ENCODE measurements around the gene GLYR1.

DNA sequence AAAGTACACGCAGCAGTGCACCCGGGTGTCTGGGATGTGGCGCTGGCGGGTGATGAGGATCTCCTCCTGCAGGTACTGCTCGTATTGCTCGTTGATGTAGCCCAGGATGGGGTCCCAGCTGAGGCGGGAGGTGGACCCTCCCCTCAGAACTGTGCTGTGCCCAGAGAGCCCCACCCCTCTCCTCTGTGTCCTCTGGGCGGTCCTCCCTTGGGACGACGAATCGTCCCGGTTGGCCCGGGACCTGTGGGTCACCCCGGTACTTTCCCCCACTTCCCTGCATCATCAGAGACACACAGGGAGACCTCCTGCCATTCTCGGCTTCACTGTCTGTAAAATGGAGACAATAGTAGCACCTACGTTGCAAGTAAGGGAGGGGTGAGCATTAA lies 63.1 kb downstream of the GLYR1 start:
- TF ChIP-seq EZH2 (IDR thresholded peaks at IDR 0.05) (no peak), EZH2phosphoT487 (IDR thresholded peaks at IDR 0.05) (no peak)
- TF ChIP-seq, protein P1, sequence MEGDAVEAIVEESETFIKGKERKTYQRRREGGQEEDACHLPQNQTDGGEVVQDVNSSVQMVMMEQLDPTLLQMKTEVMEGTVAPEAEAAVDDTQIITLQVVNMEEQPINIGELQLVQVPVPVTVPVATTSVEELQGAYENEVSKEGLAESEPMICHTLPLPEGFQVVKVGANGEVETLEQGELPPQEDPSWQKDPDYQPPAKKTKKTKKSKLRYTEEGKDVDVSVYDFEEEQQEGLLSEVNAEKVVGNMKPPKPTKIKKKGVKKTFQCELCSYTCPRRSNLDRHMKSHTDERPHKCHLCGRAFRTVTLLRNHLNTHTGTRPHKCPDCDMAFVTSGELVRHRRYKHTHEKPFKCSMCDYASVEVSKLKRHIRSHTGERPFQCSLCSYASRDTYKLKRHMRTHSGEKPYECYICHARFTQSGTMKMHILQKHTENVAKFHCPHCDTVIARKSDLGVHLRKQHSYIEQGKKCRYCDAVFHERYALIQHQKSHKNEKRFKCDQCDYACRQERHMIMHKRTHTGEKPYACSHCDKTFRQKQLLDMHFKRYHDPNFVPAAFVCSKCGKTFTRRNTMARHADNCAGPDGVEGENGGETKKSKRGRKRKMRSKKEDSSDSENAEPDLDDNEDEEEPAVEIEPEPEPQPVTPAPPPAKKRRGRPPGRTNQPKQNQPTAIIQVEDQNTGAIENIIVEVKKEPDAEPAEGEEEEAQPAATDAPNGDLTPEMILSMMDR (IDR thresholded peaks at IDR 0.05) = no peak
